ENCODE measurements around the gene ENOX1.

DNA sequence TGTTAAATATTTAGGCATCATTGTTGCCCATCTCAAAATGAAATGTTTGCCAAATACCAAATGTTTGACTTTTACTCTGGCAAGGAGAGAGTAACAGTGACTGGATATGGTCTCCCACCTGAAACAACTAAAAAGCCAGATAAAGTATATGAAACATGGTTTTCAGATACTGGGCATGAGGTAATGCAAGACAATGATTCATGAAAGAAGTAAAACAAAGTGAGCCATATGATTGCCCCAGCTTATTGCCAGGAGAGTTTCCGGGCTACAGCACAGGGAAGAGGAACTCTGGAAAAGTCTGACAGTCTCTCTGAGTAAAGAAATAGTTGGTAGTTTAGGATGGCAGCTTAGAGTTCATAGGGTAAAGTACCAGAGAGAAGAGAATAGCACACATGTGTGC, 408.8 kb downstream of the ENOX1 start:
- TF ChIP-seq POLR2A (IDR thresholded peaks at IDR 0.05) (no peak), CTCF (IDR thresholded peaks at IDR 0.05) (no peak)
